HG03442 (cell line): ENCODE measurements around the gene DOCK11.
"Not testable (repeated sequence)": the region's sequence is repeated elsewhere in the genome, so short reads cannot be mapped to it uniquely, and the experiment has no call there.

Source experiments
- ATAC-seq: cut with Tn5 transposase; IDR thresholded peaks from one replicate; pipeline ENCODE4 v1.9.1; 2021; ENCODE audit warnings: mild to moderate bottlenecking, moderate library complexity; ENCODE audit not compliant: unreplicated experiment

Gene DOCK11

DNA sequence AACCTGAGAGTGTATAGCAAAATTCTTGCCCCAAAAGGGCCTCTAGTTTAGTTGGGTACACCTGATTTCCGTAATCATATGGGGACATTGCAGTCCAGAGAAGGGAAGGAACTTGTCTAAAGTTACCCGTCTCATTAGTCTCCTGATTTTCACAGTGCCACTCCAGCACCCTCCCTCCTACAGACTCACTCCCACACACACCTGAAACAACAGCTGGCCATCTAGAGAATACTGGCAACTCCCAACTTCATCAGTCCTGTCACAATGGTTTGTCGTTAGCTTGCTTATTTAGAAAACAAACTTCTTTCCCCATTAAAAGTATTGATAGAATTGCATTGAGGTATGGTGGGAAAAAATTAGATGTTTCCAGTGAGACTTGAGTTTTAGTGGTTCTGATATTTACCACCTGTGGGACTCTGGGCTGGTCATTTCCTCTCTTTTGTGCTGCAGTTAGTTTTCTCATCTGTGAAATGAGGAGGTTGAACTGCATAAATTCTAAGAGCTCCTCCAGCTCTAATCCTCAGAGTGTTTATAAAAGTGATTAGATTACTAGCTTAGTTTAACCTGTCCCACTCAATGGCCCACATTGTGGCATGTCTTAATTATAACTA is 233.5 kb downstream of the DOCK11 start:
- ATAC-seq: no peak

- ATAC-seq: no peak
These were observed 235.1 kb downstream of the DOCK11 start for GRCh38 chrX:118730500-118731247.

GRCh38 chrX:118732551-118732950 is 236.9 kb downstream of the DOCK11 start:
- not testable (repeated sequence) for ATAC-seq

DNA sequence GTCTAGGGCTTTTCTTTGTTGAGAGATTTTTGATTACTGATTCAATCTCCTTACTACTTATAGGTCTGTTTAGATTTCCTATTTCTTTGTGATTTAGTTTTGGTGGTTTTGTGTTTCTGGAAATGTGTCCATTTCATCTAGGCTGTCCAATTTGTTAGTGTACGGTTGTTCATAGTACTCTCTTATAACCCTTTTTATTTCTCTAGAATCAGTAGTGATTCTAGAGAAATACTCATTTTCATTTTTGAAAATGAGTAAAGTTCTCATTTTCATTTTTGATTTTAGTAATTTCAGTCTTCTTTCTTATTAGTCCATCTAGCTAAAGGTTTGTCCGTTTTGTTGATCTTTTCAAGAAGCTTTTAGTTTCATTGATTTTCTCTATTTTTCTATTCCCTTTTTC is 239.3 kb downstream of the DOCK11 start:
- ATAC-seq: peak; percentile 49
